ENCODE data around the gene ABCB11. TPM values are rescaled to one million over a fixed set of nuclear protein-coding genes. Genes with fewer than 3 reads are reported as not detected.

ABCB11 gene
- total and polyA plus RNA-seq, 9 of the 15 experiments (the other 6 are each of a cell fraction or from before 2014, with no cell fraction given) = 0.04 to 0.51 (median 0.10) TPM; not detected in 1

DNA sequence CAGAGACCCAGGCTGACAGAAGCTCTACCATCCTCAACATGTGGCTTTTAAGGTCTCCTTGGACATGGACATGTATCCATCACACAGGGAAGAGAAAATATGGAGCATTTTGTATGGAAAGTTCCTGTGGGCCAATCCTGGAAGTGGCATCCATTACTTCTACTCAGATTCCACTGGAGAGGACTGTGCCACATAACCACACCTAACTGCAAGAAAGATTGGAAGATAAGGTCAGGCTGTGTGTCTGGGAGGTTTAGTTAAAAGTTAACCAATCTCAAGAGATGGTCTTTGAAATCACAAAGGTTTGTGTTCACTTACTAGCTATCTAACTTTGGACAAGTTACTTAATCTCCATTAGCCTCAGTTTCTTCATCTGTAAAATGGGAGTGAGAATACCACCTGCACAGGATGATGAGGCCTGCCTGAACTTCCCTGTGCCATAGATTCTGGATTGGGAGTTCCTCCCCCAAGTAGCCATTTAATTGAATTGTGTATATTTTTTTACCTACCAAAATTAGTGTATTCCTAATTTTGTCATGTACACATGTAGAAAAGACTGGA lies 3.9 kb upstream of the ABCB11 start:
- in situ Hi-C loops (cut with MboI) = no loop called here
- no peak for FAIRE-seq
- peak; percentile 30; the same call in 1 of the 2 replicates for TF ChIP-seq HDAC2 (IDR thresholded peaks at IDR 0.05)
- TF ChIP-seq CHD4 (IDR thresholded peaks at IDR 0.05; ENCODE audit: insufficient read depth, insufficient replicate concordance, low read depth, low read length, poor library complexity, severe bottlenecking) = peak; percentile 90
- no peak for TF ChIP-seq ZNF384 (IDR thresholded peaks at IDR 0.05; ENCODE audit: low read depth, low read length)
- peak; percentile 39; the same call in 1 of the 2 replicates for TF ChIP-seq SMARCA5 (IDR thresholded peaks at IDR 0.05)
- TF ChIP-seq CBX3 (IDR thresholded peaks at IDR 0.05; ENCODE audit: borderline replicate concordance in 1 of 2, low read length in 2 of 2) = peak in 1 of 2 experiments; percentile 67; a peak in 1 of 3 replicates
- TF ChIP-seq RCOR1 (IDR thresholded peaks at IDR 0.05; ENCODE audit: borderline replicate concordance in 1 of 2, low read depth in 2 of 2, low read length in 2 of 2) = 0 out of 4 replicates have a peak, but pooled peaks of 1 of the 2 experiments have one; percentile 50
- no peak for TF ChIP-seq NEUROD1 (IDR thresholded peaks at IDR 0.05; ENCODE audit: borderline replicate concordance, low read depth, low read length, partially characterized antibody)
- TF ChIP-seq ZNF589 (CRISPR knock-in tag; IDR thresholded peaks at IDR 0.05; ENCODE audit: low read depth) = no peak
- peak; percentile 86 for TF ChIP-seq ADNP (tag; IDR thresholded peaks at IDR 0.05)
- TF ChIP-seq FOSL1 (tag; conservative IDR thresholded peaks at IDR 0.05) = no peak
- TF ChIP-seq KDM1A (IDR thresholded peaks at IDR 0.05) = peak in 1 of 2 experiments; percentile 76; a peak in 3 of 4 replicates
- TF ChIP-seq, protein P1, sequence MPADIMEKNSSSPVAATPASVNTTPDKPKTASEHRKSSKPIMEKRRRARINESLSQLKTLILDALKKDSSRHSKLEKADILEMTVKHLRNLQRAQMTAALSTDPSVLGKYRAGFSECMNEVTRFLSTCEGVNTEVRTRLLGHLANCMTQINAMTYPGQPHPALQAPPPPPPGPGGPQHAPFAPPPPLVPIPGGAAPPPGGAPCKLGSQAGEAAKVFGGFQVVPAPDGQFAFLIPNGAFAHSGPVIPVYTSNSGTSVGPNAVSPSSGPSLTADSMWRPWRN (IDR thresholded peaks at IDR 0.05; ENCODE audit: low read depth) = no peak
- TF ChIP-seq RBM25 (IDR thresholded peaks at IDR 0.05; ENCODE audit: low read depth, low read length, severe bottlenecking) = peak; percentile 95
- TF ChIP-seq, protein P2, sequence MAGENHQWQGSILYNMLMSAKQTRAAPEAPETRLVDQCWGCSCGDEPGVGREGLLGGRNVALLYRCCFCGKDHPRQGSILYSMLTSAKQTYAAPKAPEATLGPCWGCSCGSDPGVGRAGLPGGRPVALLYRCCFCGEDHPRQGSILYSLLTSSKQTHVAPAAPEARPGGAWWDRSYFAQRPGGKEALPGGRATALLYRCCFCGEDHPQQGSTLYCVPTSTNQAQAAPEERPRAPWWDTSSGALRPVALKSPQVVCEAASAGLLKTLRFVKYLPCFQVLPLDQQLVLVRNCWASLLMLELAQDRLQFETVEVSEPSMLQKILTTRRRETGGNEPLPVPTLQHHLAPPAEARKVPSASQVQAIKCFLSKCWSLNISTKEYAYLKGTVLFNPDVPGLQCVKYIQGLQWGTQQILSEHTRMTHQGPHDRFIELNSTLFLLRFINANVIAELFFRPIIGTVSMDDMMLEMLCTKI (IDR thresholded peaks at IDR 0.05; ENCODE audit: partially characterized antibody) = no peak
- TF ChIP-seq NFRKB (IDR thresholded peaks at IDR 0.05; ENCODE audit: low read depth) = no peak
- TF ChIP-seq BCOR (IDR thresholded peaks at IDR 0.05) = peak; percentile 94
- TF ChIP-seq ZBTB8A (IDR thresholded peaks at IDR 0.05; ENCODE audit: partially characterized antibody) = no peak
- TF ChIP-seq IFI16 (CRISPR knock-in tag; IDR thresholded peaks at IDR 0.05) = no peak
- no peak for TF ChIP-seq ZNF217 (CRISPR knock-in tag; IDR thresholded peaks at IDR 0.05)
- TF ChIP-seq CBX8 (IDR thresholded peaks at IDR 0.05; ENCODE audit: borderline replicate concordance, extremely low read depth, low read depth, low read length, poor library complexity, severe bottlenecking) = no peak
- no peak for TF ChIP-seq ZNF224 (CRISPR knock-in tag; IDR thresholded peaks at IDR 0.05)
- no peak for TF ChIP-seq KAT2B (IDR thresholded peaks at IDR 0.05; ENCODE audit: low read depth, low read length)
- TF ChIP-seq TCF7 (IDR thresholded peaks at IDR 0.05; ENCODE audit: borderline replicate concordance) = no peak

More for the DNA sequence above, 3.9 kb upstream of the ABCB11 start:
- ChIA-PET POLR2A (interaction anchor here (0.6 to 1.1 kb wide), 3 partner anchors 9 to 12 kb away, joined by 3 read pairs; no protein-coding TSS in a partner anchor), CTCF (ENCODE audit: low intra/inter-chr PET ratio) (no interaction called here)
- Histone ChIP-seq H4K20me1 (replicated peaks; ENCODE audit: control insufficient read depth, insufficient read depth, low read length) (no peaks in the 10 kb centered on the region), H3K36me3 (ENCODE audit: control insufficient read depth, insufficient read depth, low read length) (no peaks in the 10 kb centered on the region), H2AFZ (ENCODE audit: low read depth, low read length) (peak overlapping the region; percentile 80), H3K9me3 (replicated peaks; ENCODE audit: control insufficient read depth, insufficient read depth, low read depth, low read length) (peaks cover 8% of the 10 kb centered on the region; the same call in 1 of the 2 replicates), H3K4me1 (replicated peaks in 1 of 2; ENCODE audit: control insufficient read depth in 2 of 2, insufficient read depth in 2 of 2, low read length in 2 of 2) (peaks cover 0 to 29% of the 10 kb centered on the region in 2 experiments; a peak in 4 of 5 replicates), H3K27me3 (ENCODE audit: control insufficient read depth in 2 of 2, insufficient read depth in 2 of 2, low read length in 2 of 2) (no peaks in the 10 kb centered on the region), H3K79me2 (ENCODE audit: control insufficient read depth, insufficient read depth, low read length) (no peaks in the 10 kb centered on the region), H3K9me1 (ENCODE audit: control insufficient read depth, insufficient read depth, low read length) (no peaks in the 10 kb centered on the region), H3K4me2 (ENCODE audit: insufficient read depth, low read length) (no peak overlapping the region), H3K4me3 (no peak overlapping the region), H3K27ac (ENCODE audit: extremely low read depth, low read depth, low read length) (no peak overlapping the region), H3K9ac (ENCODE audit: insufficient read depth in 1 of 2, low read depth in 2 of 2, low read length in 2 of 2) (no peak overlapping the region)
- intact Hi-C loops (cut with micrococcal nuclease) = loop anchor here (5.0 kb wide), 2 partner anchors 72 to 73 kb away; no protein-coding TSS in a partner anchor
- no TSS peak for BruUV-seq (replicated peaks)
- ATAC-seq (no peak), DNase-seq (ENCODE audit: extremely low read depth in 1 of 4, low spot score in 3 of 4) (no peak)
